ENCODE measurements around the gene SPIRE2.

DNA sequence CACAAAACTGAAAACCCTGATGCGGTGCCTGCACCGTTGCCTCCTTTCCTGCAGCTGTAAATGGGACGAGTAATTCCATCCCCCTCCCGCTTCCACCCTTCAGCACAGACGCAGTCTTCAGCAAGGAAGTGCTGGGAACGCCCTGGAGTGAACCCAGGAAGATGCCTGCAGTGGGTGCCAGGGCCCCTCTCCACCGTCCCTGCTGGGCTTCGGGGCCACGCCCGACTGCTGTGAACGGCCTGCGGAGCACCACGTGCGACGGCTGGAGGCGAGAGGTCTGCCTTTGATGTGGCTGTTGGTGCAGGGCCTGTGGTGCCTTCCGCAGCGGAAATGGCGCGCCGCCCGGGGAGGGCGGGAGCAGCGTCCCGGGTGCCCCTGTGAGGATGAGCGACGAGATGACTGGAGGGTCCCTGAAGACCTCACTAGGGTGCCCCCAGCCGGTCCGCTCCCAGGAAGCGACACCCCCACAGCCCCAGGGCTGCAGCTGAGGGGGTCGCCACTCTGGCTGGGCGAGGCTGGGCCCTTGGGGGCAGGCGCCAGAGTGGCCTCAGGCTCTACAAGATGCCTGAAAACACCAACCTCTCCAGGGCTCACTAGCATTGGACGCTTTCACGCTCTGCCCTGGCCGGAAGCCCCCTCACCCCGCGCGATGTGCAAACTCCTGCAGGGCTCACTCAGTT lies 89.6 kb downstream of the SPIRE2 start:
- TF ChIP-seq, protein P1, sequence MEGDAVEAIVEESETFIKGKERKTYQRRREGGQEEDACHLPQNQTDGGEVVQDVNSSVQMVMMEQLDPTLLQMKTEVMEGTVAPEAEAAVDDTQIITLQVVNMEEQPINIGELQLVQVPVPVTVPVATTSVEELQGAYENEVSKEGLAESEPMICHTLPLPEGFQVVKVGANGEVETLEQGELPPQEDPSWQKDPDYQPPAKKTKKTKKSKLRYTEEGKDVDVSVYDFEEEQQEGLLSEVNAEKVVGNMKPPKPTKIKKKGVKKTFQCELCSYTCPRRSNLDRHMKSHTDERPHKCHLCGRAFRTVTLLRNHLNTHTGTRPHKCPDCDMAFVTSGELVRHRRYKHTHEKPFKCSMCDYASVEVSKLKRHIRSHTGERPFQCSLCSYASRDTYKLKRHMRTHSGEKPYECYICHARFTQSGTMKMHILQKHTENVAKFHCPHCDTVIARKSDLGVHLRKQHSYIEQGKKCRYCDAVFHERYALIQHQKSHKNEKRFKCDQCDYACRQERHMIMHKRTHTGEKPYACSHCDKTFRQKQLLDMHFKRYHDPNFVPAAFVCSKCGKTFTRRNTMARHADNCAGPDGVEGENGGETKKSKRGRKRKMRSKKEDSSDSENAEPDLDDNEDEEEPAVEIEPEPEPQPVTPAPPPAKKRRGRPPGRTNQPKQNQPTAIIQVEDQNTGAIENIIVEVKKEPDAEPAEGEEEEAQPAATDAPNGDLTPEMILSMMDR (IDR thresholded peaks at IDR 0.05; ENCODE audit: low read depth, low read length): no peak
- TF ChIP-seq EZH2phosphoT487 (IDR thresholded peaks at IDR 0.05; ENCODE audit: low read depth): no peak

Data from OCI-LY3 (cell line).